WTC11 (cell line): ENCODE data around the gene ARL4C.

Source experiments
- CBFB ChIP-seq: sonication (generic); formaldehyde crosslinking; IDR thresholded peaks from 2 replicates; pipeline ENCODE4 v1.8.1; 2022; ENCODE audit warnings: mild to moderate bottlenecking, low read depth, missing genetic modification reagents
- CTCF ChIP-seq: fragments of 200-600 bp; IDR thresholded peaks from 2 replicates; pipeline ENCODE4 v1.8.0; 2022; ENCODE audit warnings: antibody characterized with exemption
- E2F1 ChIP-seq: sonication (generic); formaldehyde crosslinking; IDR thresholded peaks from 2 replicates; pipeline ENCODE4 v1.8.0; 2022; ENCODE audit warnings: mild to moderate bottlenecking, missing genetic modification reagents
- ERG ChIP-seq: fragments of 250-450 bp; sonication (Bioruptor Pico); IDR thresholded peaks from 2 replicates; pipeline ENCODE4 v1.8.0; 2021; ENCODE audit warnings: mild to moderate bottlenecking
- GABPB1 ChIP-seq: sonication (generic); formaldehyde crosslinking; IDR thresholded peaks from 2 replicates; pipeline ENCODE4 v1.8.1; 2023; ENCODE audit warnings: mild to moderate bottlenecking, missing genetic modification reagents
- MYBL2 ChIP-seq: sonication (generic); formaldehyde crosslinking; IDR thresholded peaks from 2 replicates; pipeline ENCODE4 v1.8.1; 2023; ENCODE audit warnings: mild to moderate bottlenecking, moderate library complexity, missing genetic modification reagents
- ZNF281 ChIP-seq: sonication (generic); formaldehyde crosslinking; IDR thresholded peaks from 2 replicates; pipeline ENCODE4 v1.8.0; 2023; ENCODE audit warnings: mild to moderate bottlenecking, missing genetic modification reagents
- TF ChIP-seq, protein P1 (sequence below): sonication (generic); formaldehyde crosslinking; IDR thresholded peaks from 2 replicates; pipeline ENCODE4 v1.8.0; 2022; ENCODE audit warnings: mild to moderate bottlenecking, missing genetic modification reagents
- TF ChIP-seq, protein P2 (sequence below): sonication (generic); formaldehyde crosslinking; IDR thresholded peaks from 2 replicates; pipeline ENCODE4 v1.8.0; 2022; ENCODE audit warnings: mild to moderate bottlenecking, missing genetic modification reagents

DNA sequence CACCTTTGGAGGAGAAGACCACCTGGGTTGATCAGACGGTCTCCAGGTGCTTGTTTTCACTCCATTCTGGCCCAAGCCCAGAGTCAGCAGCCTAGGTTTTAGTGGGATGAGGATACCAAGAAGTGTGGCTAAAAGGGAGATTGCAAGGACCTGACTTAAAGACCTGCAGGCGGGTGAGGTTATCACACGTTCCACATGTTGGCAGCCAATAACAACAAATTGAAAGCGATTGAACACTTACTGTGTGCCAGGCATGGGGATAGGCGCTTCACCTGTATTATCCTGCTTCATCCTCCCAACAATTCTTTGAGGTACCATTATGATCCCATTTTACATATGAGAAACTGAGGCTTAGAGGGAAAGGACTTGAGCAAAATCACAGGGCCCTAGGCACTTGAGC lies 5.0 kb downstream of the ARL4C start:
- TF ChIP-seq CTCF (no peak), ZNF281 (CRISPR knock-in tag) (no peak), GABPB1 (no peak), E2F1 (CRISPR knock-in tag) (no peak), ERG (CRISPR knock-in tag) (no peak), MYBL2 (CRISPR knock-in tag) (no peak), CBFB (CRISPR knock-in tag) (no peak)
- TF ChIP-seq, protein P1, sequence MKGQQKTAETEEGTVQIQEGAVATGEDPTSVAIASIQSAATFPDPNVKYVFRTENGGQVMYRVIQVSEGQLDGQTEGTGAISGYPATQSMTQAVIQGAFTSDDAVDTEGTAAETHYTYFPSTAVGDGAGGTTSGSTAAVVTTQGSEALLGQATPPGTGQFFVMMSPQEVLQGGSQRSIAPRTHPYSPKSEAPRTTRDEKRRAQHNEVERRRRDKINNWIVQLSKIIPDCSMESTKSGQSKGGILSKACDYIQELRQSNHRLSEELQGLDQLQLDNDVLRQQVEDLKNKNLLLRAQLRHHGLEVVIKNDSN (CRISPR knock-in tag), result no peak
- TF ChIP-seq, protein P2, sequence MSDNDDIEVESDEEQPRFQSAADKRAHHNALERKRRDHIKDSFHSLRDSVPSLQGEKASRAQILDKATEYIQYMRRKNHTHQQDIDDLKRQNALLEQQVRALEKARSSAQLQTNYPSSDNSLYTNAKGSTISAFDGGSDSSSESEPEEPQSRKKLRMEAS (CRISPR knock-in tag), result no peak
